Measurements from ENCODE around the gene STAT5A. TPM values are rescaled to one million over a fixed set of nuclear protein-coding genes. Genes with fewer than 3 reads are reported as not detected.

Gene STAT5A
- total RNA-seq, 1 donor, result 35.5 TPM

DNA sequence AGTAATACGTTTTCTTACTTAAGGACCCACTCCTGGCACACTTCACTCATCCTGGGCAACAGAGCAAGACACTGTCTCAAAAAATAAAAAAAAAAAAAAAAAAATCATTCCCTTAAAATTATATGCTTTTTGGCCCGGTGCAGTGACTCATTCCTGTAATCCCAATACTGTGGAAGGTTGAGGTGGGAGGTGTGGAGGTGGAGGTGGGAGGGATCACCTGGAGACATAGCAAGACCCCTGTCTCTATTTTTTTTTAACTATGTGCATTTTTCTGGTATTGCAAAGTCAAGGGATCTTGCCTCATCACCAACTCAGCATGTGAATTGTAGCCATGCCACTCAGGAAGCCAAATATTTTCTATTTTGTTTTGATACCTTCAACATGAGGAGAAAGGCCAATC is 21.8 kb upstream of the STAT5A start:
- no peak for DNase-seq (ENCODE audit: insufficient read length, low spot score, missing footprints)
- Histone ChIP-seq H4K20me1 (ENCODE audit: insufficient read depth, low read length) (peaks cover under 1% of the 10 kb centered on the region), H3K79me2 (ENCODE audit: insufficient read depth, low read length) (peaks cover 44% of the 10 kb centered on the region), H3K4me2 (ENCODE audit: insufficient read depth, low read length) (no peak overlapping the region), H2AFZ (ENCODE audit: low read length) (no peak overlapping the region), H3K4me1 (ENCODE audit: insufficient read depth, low read length) (peaks cover 6% of the 10 kb centered on the region), H3K4me3 (ENCODE audit: insufficient read depth, low read length) (no peak overlapping the region), H3K36me3 (ENCODE audit: insufficient read depth, low read length) (no peaks in the 10 kb centered on the region), H3K27ac (ENCODE audit: low read depth, low read length) (peak overlapping the region; percentile 85), H3K9me3 (ENCODE audit: low read depth, low read length) (no peaks in the 10 kb centered on the region), H3K27me3 (ENCODE audit: insufficient read depth, low read length) (no peaks in the 10 kb centered on the region)
- no peak for TF ChIP-seq CTCF (IDR thresholded peaks at IDR 0.05; ENCODE audit: extremely low read depth, low read depth, low read length)

DNA sequence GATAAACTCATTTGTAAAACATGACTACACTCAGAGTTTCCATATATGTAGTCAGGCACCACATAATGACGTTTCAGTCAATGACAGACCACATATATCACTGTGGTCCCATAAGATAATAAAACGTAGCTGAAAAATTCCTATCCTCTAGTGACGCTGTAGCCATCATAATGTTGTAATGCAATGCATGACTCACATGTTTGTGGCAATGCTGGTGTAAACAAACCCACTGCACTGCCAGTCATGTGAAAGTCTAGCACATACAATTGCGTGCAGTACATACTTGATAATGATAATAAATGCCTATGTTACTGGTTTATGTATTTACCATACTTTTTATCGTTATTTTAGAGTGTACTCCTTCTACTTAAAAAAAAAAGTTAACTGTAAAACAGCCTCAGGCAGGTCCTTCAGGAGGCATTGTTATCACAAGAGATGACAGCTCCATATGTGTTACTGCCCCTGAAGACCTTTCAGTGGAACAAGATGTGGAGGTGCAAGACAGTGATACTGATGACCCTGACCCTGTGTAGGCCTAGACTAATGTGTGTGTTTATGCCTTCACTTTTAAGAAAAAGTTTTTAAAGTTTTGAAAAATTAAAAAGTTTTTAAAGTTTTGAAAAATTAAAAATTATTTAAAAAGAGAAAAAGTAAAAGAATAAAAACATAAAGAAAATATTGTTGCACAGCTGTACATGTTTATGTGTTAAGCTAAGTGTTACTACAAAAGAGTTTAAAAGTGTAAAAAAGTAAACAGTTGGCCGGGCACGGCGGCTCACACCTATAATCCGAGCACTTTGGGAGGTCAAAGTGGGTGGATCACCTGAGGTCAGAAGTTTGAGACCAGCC is 21.2 kb upstream of the STAT5A start:
- Histone ChIP-seq H4K20me1 (ENCODE audit: insufficient read depth, low read length) (peaks cover 7% of the 10 kb centered on the region), H3K4me2 (ENCODE audit: insufficient read depth, low read length) (no peak overlapping the region), H3K4me1 (ENCODE audit: insufficient read depth, low read length) (peaks cover 6% of the 10 kb centered on the region), H3K36me3 (ENCODE audit: insufficient read depth, low read length) (no peaks in the 10 kb centered on the region), H3K27ac (ENCODE audit: low read depth, low read length) (peak overlapping the region; percentile 85), H2AFZ (ENCODE audit: low read length) (no peak overlapping the region), H3K4me3 (ENCODE audit: insufficient read depth, low read length) (no peak overlapping the region), H3K27me3 (ENCODE audit: insufficient read depth, low read length) (no peaks in the 10 kb centered on the region), H3K79me2 (ENCODE audit: insufficient read depth, low read length) (peaks cover 49% of the 10 kb centered on the region), H3K9me3 (ENCODE audit: low read depth, low read length) (no peaks in the 10 kb centered on the region)
- peak; percentile 47 for DNase-seq (ENCODE audit: insufficient read length, low spot score, missing footprints)
- no peak for TF ChIP-seq CTCF (IDR thresholded peaks at IDR 0.05; ENCODE audit: extremely low read depth, low read depth, low read length)

DNA sequence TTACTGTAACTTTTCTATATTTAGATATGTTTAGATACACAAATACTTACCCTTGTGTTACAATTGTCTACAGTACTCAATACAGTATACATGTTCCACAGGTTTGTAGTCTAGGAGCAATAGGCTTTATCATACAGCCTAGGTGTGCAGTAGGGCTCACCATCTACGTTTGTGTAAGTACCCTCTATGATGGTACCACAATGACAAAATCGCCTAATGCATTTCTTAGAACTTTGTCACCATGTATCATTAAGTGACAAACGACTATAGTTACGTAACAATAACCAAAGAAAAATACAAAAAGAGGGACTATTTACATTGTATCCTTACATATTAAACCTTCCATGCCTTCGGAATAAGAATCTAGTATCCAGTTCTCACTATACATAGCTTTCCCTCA is 20.1 kb upstream of the STAT5A start:
- no peak for DNase-seq (ENCODE audit: insufficient read length, low spot score, missing footprints)
- Histone ChIP-seq H3K79me2 (ENCODE audit: insufficient read depth, low read length) (peaks cover 55% of the 10 kb centered on the region), H3K4me3 (ENCODE audit: insufficient read depth, low read length) (no peak overlapping the region), H3K27ac (ENCODE audit: low read depth, low read length) (peak overlapping the region; percentile 1), H3K36me3 (ENCODE audit: insufficient read depth, low read length) (no peaks in the 10 kb centered on the region), H3K4me2 (ENCODE audit: insufficient read depth, low read length) (no peak overlapping the region), H4K20me1 (ENCODE audit: insufficient read depth, low read length) (peaks cover 9% of the 10 kb centered on the region), H3K4me1 (ENCODE audit: insufficient read depth, low read length) (peaks cover 6% of the 10 kb centered on the region), H2AFZ (ENCODE audit: low read length) (no peak overlapping the region), H3K27me3 (ENCODE audit: insufficient read depth, low read length) (no peaks in the 10 kb centered on the region), H3K9me3 (ENCODE audit: low read depth, low read length) (no peaks in the 10 kb centered on the region)
- TF ChIP-seq CTCF (IDR thresholded peaks at IDR 0.05; ENCODE audit: extremely low read depth, low read depth, low read length), result no peak

DNA sequence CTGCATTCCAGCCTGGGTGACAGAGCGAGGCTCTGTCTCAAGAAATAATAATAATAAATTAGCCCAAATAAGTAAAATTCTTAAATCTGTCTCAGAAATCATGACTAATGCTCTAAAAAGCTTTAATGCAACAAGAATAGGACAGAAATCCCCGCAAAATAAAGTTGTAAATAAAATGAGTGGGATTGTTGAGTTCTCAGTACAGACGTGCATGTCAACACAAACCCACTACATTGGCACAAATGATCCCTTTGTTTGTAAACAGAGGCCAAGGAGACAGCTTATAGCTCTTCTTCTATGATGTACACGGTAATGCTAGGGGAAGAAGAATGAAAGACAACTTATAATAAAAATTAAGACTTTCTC is 18.1 kb upstream of the STAT5A start:
- Histone ChIP-seq H3K79me2 (ENCODE audit: insufficient read depth, low read length) (peaks cover 70% of the 10 kb centered on the region), H3K4me3 (ENCODE audit: insufficient read depth, low read length) (no peak overlapping the region), H3K36me3 (ENCODE audit: insufficient read depth, low read length) (no peaks in the 10 kb centered on the region), H2AFZ (ENCODE audit: low read length) (no peak overlapping the region), H3K4me2 (ENCODE audit: insufficient read depth, low read length) (no peak overlapping the region), H3K9me3 (ENCODE audit: low read depth, low read length) (no peaks in the 10 kb centered on the region), H3K27me3 (ENCODE audit: insufficient read depth, low read length) (no peaks in the 10 kb centered on the region), H3K4me1 (ENCODE audit: insufficient read depth, low read length) (peaks cover 12% of the 10 kb centered on the region), H3K27ac (ENCODE audit: low read depth, low read length) (no peak overlapping the region), H4K20me1 (ENCODE audit: insufficient read depth, low read length) (peaks cover 28% of the 10 kb centered on the region)
- DNase-seq (ENCODE audit: insufficient read length, low spot score, missing footprints), result no peak
- TF ChIP-seq CTCF (IDR thresholded peaks at IDR 0.05; ENCODE audit: extremely low read depth, low read depth, low read length), result no peak
